HG02610 (cell line): ENCODE results near the gene RAB14.
"Not testable (repeated sequence)": the region's sequence is repeated elsewhere in the genome, so short reads cannot be mapped to it uniquely, and the experiment has no call there.

Experiments
- ATAC-seq: cut with Tn5 transposase; IDR thresholded peaks from one replicate; pipeline ENCODE4 v1.9.1; 2021; ENCODE audit warnings: mild to moderate bottlenecking, moderate library complexity; ENCODE audit not compliant: unreplicated experiment

Gene RAB14

DNA sequence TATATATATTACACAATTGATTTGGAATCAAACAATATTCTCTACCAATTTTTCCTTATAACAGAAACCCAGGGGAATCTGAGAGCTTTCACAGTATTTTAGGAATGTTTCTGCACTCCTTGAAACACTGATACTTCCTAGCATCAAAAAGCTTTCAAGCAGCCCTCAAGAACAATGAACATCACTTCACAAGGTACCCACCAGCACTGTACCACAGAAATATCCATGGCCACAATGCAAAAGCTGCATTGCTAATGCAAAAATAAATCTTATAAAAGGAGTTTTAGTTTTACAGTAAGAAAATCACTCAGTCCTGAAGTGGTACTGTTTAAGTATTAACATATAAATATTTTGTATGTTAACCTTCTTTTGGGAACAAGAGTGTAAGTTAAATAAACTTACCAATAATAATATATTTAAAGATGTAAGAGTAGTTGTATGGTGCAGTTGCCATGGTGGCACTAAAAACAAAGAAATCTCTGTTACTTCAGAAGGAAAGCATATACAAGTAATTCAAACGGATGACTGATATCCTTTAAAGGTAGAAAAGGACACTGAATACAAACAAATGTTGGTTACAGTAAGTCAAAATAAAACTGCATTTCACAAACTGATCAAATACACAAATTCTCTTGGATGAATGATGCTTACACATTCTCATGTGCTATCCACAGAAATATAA is 8.6 kb downstream of the RAB14 start:
- ATAC-seq: no peak

DNA sequence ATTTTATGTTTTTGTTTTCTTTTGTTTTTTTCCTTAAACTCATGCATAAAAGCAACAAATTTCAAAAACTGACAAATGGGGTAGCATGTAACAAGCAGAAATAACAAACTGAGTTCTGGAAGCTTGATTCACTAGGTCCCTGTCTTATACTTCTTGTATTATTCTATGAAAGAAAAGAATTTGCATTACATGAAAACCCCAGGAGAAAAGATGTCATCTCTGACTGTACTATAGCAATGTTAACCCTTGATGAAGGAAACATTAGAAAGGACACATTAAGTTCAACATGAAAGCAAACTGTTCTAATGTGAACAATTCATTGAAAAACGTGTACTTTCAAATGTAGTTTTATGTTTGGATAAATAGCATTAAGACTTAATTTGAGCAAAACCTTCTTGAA is 9.2 kb downstream of the RAB14 start:
- no peak for ATAC-seq

- no peak for ATAC-seq
These were observed 10.4 kb downstream of the RAB14 start for GRCh38 chr9:121191235-121191634.

GRCh38 chr9:121189660-121190059 is 12.0 kb downstream of the RAB14 start:
- no peak for ATAC-seq

DNA sequence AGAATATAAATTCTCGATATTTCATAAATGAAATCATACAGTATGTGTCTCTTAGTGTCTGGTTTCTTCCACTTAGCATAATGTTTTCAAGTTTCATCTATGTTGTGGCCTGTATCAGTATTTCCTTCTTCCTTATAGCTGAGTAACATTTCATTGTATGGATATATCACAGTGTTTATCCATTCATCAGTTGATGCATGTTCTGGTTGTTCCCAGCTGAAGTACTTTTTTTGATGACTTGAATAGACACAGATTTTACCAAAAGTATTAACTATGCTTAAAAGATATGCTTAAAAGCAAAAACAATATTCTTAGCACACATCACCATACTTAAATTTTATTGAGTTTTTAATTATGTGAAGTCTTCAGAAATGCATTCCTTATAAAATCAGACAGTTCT is 12.7 kb downstream of the RAB14 start:
- ATAC-seq: no peak

DNA sequence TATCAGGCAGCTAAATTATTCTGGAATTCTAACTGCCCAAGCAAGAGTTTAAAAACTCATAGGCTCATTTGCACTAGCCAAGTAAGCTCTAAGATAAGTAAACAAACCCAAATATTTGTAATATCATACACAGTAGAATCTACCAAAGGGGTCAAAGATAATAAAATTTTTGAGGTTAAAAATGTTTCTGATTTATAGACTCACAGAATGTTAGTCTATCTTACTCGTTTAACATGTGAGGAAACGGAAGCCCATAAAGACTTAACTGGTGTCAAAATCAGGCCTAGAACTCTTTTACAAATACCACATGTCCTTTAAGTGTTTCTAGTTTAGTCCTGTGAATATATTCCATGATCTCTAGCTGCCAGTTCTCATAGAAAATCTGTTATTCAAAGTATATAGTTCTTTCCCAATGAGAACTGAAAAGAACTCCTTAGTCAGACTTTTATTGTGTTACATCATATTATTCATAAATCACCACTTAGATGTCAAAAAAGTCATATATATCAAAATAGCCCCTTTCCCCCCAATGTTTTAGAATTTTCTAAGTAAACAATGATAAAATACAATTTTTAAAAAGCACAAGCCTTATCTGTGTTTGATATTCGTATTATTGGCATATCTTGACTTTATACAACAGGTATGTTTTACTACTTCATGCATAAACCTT is 13.9 kb downstream of the RAB14 start:
- ATAC-seq: no peak

DNA sequence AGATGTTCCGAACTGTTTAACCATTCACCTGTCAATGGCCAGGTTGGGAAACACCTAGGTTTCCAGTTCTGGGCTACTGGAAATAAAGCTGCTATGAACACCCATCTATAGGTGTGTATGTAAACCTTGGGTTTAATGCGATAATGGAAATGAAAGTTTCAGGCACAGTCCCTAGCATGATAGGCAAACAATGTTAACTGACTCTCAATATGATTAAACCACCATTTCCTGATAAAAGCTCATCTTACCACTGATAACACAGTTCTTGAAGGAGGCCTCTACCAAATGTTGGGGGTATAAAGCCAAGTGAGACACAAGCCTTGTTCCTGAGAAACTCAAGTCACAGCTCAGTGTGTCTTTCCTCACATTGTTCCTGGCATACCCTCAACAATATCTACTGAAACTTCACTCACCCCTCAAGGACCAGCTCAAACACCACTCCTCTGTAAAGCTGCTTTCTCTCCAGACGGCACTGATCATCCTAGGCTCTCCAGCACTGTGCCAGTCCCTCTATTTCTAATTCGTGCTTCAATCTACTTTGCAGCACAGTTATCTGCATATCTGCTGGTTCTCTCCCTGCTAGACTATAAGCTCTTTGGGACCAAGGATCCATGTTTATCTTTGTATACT is 15.8 kb downstream of the RAB14 start:
- no peak for ATAC-seq

- no peak for ATAC-seq
These were observed 16.4 kb downstream of the RAB14 start for GRCh38 chr9:121185178-121185745.

DNA sequence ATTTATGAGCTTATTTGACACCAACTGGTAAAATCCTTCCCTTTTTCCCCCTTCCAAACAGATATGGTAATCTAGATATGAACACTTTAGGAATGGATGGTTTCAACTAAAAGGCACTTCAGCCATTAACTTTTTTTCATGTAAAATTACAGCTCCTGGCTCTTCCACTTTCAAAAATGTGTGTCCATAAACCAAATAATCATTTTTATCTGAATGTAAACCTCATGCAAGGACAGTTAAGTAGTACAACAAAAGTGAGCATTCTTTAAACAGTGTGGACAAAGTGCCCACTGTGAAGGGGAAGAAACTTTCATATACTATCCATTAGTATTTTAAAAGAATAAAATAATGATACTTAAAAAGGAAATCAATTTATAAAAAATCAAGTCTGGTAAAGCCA is 17.2 kb downstream of the RAB14 start:
- no peak for ATAC-seq

- no peak for ATAC-seq
These were observed 17.8 kb downstream of the RAB14 start for GRCh38 chr9:121183666-121184423.

DNA sequence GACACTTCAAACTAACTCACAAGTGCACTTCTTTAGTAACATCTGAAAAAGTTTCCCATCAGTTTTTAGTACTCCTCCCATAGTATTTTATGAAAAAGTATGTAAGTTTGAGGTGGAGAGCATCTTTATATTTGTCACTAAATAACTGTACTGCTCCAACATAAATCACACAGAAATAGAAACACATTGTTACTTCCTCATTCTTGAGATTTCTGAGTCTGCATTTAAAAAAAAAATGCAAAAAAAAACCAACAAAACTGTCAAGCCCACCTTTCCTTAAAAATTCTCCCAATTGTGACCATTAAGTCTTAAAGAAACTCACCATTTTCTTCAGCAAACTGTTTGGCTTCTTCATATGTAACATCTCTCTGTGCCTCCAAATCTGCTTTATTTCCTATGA is 18.7 kb downstream of the RAB14 start:
- ATAC-seq: no peak

- ATAC-seq: no peak
These were observed 19.4 kb downstream of the RAB14 start for GRCh38 chr9:121182101-121182836.

- no peak for ATAC-seq
These were observed 21.6 kb downstream of the RAB14 start for GRCh38 chr9:121179930-121180681.

DNA sequence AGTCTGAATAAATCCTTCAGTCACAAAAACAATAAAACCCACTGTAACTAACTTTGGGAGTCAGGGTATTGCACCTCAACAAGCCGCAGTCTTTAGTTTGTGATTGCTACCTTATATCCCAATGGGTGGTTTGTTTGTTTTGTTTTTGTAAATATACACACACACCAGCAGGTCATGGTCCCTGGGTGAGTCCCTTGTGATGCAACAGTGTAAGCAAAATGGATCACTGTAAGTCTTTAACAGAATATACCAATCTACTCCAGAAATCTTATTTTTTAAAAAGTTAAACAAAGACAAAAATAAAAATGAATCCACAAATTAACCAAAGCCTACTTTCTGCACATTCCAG is 22.3 kb downstream of the RAB14 start:
- not testable (repeated sequence) for ATAC-seq

GRCh38 chr9:121178676-121179372 is 22.8 kb downstream of the RAB14 start:
- ATAC-seq: no peak

- ATAC-seq: no peak
These were observed 28.2 kb downstream of the RAB14 start for GRCh38 chr9:121173501-121173900.

GRCh38 chr9:121172726-121173487 is 28.8 kb downstream of the RAB14 start:
- ATAC-seq: no peak

DNA sequence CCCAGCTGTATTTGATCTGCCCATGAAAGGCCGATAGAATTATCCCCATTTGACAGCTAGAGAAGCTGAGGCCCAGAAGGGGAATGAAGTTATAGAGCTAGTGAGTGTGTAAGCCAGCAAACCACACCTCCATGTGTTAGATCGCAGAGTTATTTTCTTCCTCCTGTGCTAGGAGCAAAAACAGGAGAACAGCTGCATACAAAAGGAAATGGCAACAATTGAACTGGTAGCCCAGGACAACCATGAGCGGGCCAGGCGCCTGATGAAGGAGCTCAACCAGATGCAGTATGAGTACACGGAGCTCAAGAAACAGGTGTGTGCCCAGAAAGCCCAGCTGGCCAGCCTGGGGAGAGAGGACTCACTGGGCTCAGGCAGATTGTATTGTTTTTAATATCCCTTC is 30.4 kb downstream of the RAB14 start:
- no peak for ATAC-seq
